HPDE6-E6E7 (cell line): ENCODE measurements around the gene SLC38A3.
"Not testable (repeated sequence)": the region's sequence is repeated elsewhere in the genome, so short reads cannot be mapped to it uniquely, and the experiment has no call there.

Experiments used
- DNase-seq: peaks from one replicate; pipeline ENCODE4 v3.0.0; 2011; ENCODE audit warnings: missing footprints; ENCODE audit errors: extremely low spot score

The SLC38A3 gene

DNA sequence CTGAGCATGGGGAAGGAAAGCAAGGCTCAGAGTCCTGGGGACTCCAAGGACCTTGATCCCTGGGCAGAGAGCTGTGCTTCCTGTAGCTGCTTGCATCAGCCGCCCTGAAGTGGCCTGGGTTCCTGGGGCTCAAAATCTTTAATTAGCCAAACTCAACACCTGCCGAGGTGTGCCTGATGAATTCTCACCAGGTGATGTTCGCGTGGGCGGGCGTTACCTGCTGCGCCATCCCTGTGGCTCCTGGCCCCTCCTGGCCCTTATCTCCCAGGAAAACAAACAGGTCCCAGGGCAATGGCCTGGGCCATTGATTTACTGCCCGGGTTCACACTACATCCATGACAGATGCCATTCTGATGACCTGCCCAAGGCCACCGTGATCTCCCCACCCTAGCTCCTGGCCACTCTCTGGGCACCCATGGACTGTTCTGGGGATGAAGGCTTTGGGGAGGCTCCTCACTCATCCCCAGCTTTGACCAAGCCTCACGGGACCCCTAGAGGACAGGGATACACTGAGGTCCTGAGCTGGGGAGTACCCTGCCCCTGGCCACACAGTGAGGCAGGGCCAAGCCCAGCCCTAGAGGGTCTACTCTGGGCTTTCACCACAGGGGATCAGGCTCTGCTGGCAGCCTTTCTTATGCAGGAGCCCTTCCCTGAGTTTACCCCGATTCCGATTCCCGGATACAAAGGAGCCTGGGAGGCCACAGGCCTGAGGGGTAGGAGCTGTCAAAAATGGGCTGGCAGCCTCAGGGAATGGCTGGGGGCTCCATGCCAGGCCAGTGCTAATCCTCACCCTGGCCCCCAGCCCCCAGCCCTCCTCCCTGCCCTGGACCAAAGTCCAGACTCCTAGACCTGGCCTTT is 5.7 kb downstream of the SLC38A3 start:
- no peak for DNase-seq

DNA sequence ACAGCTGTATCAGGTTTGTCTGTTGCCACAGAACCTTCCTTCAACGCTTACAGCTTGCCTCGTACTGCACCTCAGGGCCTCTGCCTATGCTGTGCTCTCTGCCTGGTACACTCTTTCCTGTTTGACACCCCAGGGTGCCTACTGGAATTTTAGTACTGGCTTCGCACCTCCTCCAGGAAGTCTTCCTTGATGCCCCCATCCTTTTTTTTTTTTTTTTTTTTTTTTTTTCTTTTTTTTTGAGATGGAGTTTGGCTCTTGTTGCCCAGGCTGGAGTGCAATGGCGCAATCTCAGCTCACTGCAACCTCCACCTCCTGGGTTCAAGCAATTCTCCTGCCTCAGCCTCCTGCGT is 6.3 kb downstream of the SLC38A3 start:
- not testable (repeated sequence) for DNase-seq

DNA sequence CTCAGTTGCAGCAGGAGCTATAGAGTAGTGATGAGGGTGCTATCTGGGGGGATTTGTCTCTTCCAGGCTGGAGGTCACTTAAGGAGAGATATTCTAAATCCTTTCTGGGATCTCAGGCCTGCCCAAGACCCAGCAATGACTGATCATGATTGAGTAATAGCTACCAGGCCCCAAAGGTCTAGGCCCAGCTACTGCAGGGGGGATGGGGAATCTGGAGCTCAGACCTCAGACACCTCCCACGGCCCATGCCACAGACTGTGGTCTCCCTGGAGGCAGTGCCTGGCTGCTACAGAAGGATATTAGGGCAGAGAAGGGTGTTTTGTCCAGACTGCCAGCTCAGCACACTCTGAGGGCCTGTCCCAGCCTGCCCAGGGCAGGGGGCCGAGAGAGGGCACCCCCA is 6.9 kb downstream of the SLC38A3 start:
- DNase-seq: no peak

DNA sequence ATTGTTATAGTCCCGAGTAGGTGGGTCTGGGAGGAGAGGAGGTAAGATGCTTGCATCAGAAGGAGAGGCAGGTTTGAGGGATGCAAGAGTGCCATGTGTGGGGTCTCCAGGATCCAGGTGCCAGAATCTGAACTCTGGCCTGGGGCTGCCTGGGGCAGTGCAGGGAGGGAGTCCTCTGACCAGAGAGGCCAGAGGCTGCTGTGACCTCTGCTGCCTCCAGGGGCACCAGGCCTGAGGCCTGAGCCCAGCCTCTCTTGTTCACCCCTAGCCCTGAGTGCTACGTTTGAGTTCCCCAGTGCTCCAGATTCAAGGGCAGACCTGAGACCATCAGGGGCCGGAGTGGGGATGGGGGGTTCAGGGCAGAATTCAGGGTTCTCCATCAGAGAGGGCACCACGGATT is 7.4 kb downstream of the SLC38A3 start:
- no peak for DNase-seq

DNA sequence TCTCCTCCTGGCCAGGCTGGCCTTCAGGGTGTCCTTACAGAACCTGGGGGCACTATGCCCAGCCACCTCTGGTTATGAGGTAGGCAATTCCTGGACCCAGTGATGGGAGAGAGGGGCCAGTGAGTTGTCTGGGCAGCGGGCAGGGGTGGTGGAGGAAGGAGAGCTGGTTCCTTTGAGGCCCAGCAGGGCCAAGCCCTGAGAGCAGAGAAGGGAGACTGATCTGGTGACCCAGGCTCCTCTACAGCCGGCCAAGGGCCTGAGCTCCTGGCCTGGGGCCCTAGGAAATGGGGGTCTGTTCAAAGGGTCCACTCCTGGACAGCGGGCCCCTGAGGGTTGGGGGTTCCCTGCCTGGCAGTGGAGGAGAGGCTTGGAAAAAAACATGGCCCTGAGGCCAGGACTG is 7.9 kb downstream of the SLC38A3 start:
- no peak for DNase-seq

DNA sequence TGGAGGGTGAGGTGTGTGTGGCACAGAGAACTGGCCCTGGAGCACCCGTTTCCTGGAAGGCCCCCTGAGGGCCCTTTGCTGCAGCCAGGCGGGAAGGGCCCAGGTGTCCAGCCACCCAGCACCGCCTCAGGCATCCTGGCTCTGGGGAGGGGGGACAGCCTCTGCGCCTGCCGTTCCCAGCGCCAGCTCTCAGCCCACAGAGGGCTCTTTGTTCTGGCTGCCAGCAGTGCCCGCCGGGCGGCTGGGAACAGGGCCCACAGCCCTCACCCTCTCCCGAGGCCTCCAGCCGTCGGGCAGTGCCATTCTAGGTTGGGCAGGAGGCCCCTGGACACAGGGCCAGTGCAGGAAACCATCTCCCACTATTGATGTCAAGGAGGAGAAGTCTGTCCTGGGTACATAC is 8.3 kb downstream of the SLC38A3 start:
- DNase-seq: no peak

DNA sequence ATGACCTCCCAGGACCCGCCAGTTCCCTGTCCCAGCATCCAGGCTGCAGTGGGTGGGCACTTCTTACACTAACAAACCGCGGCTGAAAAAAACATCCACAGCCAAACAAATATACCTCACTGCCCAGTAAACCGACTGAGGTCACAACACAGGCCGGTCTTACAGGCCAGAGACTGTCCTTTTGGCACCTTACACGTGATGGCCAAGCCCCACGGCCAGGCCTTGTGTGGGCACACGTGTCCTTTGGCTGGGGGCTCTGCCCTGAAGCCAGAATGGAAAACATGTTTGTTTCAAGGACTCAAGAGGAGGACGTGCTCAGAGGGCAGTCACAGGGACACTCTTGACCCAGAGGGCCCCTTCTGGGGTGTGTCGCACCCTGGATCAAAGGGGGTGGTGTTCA is 9.8 kb downstream of the SLC38A3 start:
- DNase-seq: no peak

DNA sequence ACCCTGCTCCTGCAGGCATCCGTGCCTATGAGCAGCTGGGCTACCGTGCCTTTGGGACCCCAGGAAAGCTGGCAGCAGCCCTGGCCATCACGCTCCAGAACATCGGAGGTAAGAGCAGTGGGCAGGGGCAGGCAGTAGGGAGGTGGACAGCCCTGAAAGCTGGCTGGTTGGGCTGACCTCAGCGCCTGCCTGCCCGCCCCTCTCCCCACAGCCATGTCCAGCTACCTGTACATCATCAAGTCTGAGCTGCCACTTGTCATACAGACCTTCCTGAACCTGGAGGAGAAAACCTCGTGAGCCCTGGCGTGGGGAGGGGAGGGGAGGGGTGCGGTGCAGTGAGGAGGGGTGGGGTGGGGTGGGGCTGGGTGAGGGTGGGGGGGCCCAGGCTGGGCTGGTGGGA is 10.5 kb downstream of the SLC38A3 start:
- DNase-seq: no peak

DNA sequence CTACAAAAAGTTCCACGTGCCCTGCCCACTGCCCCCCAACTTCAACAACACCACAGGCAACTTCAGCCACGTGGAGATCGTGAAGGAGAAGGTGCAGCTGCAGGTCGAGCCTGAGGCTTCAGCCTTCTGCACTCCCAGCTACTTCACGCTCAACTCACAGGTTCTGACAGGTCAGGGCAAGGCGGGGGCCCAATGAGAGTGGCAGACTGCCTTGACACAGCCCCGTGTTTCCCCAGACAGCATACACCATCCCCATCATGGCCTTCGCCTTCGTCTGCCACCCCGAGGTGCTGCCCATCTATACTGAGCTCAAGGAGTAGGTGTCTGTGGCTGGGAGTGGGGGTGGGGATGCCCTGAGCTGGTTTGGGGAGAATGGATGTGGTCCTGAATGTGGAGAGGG is 12.6 kb downstream of the SLC38A3 start:
- peak; percentile 45 for DNase-seq

DNA sequence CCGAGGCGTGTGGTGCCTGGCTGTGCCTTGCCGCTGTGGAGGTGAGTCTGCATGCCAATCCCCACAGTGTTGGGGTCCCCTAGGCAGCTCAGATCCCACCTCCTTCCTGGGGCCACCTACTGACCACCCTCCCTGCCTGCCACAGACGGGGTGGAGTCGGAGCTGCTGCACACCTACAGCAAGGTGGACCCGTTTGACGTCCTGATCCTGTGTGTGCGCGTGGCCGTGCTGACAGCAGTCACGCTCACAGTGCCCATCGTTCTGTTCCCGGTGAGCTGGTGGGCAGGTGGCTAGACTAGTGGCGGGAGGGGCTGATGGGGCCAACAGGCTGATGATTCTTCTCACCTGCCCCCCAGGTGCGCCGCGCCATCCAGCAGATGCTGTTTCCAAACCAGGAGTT is 13.4 kb downstream of the SLC38A3 start:
- DNase-seq: no peak

DNA sequence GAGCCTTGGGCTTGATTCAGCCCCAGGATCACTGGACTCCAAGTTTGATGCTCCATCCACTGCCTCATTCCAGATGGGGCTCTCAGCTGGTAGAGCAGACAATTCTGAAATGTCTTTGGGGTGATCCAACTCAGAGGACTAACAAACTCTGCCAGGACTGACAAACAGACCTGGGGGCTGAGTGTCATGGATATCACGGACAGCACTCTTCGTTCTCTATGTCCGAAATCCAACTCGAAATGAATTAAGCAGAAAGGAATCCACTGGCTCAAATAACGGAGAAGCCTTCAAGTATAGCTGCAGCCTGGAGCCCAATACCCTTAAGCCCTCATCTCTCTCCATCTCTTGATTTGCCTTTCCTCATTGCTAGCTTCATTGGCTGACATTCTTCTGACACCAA is 14.2 kb downstream of the SLC38A3 start:
- DNase-seq: no peak

DNA sequence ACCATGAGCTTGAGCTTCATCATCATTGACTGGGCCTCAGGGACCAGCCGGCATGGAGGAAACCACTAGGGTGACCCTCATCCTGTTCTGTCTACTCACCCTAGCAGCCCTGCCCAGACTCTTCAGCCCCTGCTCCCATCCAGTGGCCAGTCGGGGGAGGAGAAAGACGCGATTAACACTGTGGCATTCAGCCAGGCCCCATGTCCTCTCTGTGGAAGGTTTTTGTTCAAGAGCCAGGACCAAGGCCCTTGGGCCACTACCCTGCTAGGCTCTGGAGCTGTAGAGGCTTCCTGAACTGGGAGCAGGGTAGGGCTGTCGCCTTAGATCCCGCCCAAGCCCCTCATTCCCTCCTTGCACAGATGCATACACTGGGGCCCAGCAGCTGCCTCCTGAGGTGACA is 15.0 kb downstream of the SLC38A3 start:
- DNase-seq: no peak

DNA sequence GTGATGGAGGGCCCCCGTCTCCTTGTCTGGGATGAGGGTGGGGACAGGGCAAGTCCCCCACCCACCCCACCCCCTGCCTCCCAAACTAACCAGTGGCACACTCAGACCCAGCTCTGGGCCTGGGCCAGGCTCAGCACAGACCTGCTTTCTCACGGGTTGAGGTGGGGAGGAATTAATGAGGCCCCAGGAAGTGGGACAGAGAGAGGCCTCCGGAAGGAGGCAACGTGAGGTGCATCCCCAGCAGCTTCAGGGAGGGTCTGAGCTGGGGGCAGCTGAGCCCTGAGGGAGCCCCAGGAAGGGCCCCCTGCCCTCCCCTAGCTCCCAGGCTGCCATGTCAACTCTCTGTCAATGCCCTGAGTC is 16.0 kb downstream of the SLC38A3 start:
- no peak for DNase-seq

DNA sequence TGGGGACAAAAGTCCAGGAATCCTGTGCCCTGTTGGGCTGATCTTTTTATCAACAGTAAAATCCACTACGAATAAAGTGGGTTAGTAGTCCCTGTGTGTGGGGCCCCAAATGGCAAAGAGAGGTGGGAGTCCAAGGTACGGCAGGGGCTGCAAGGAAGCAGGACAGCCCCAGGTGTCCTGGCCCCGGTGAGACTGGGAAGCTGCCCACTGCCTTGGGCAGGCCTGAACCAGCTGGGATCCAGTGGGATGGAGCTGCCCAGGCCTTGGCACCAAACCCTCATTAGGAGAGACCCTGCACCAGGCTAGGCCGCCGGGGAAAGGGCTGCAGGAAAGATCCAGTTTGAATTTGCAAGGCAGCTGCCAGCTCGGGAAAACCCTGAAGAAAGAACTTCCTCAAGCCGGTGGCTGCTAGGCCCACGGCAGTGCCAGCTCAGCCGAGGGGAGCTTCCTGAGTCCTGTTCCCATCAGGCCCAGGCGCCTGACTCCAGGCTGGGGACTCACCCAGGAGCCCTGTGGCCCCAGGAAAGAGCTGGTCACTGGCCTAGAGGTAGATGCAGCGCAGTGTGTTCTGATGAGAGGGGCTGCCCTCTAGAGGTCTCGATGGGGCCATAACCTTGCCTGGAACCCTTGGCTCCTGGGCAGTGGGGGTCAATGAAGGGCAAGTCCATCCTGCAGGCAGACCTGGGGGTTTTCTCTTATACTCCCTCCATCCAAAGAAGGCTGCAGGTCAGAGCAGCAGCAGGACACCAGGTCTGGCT is 16.5 kb downstream of the SLC38A3 start:
- no peak for DNase-seq

DNA sequence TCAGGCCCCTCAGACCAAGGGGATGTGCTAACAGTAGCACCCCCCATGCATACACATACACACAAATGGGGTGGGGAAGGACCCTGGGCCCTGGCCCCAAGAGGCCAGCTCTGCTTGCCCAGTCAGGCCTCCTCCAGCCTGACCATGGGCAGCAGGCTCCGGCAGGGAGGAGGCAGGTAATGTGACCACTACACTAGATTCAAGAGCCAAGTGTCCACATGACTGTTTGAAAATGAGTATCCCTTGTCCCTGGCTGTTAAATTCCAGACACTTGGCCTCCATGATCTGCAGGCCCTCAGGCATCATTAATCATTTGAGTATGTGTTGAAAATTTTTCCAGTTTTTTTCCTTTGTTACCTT is 17.1 kb downstream of the SLC38A3 start:
- DNase-seq: no peak

DNA sequence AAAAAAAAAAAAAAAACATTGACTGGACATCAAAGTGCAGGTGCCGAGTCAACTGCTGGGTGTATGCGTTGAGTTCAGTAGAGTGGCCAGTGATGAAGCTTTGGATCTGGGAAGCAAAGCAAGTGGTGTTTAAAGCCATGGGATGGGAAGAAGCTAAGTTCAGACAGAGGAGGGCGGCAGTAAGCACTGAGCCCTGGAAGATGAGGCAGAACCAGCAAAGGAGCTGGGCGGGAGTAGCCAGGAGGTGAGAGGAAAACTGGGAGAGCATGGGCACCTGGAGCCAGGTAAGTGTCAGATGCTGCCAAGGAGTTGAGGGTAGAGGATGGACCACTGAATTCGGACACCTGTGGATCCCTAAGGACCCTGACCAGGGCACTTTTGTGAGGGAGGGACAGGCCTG is 19.6 kb downstream of the SLC38A3 start:
- DNase-seq: no peak

DNA sequence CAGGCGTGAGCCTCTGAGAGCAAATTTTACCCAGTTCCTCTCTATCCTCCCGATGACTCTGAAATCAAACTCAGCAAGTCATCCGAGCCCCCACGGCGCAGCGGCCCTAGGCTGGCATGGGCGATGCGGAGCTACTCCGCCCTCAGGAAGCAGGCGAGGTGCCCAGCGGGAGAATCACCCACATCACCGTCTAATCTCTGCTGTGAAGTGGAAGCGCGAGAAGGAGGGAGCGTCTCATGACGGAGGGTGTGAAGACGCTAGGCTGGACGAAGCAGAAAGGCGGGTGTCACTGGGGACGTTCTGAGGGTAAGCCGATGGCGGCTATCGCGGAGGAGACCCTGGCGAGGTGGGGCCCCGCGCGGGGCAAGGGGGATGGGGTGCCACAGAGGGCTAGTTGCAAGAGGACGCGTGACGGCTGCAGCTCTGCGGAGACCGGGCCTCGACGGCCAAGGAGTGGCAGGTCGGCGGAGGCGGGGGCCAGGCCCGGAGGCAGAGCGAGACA is 21.9 kb downstream of the SLC38A3 start:
- DNase-seq: no peak

DNA sequence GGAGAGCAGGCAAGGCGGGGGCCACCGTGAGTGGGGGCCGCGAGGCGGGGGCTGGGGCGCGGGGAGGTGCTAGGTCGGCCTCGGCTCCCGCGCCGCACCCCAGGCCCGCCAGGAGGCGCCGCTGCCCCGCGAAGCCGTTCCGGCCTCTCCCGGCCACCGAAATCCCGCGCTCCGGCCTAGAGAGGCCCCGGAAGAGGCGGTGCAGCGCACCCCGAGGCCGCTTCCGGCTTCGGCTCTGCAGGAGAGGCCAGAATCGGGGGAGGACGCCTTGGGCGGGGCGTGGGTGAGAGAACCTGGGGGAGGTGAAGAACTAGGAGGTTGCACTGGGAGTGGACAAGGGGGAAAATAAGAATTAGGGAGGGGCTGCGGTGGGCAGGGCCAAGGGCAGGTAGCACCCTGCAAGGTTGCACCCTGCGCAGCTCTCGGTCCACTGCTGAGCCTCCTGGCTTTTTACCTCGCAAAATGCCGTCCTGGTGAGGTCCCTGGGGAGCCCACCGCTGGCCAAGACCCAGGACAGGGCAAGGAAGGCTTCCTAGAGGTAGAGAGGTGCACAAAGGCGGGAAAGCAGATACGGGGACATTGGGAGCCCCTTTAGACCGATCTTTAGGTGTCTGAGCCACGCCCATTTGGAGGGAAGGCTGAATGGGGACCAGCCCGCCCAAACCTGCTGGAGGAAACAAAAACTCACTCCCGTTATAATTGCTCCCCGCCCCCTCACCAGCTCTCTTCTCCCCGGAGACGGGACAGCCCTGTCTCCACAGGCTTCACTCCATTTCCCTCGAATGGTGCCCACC is 22.5 kb downstream of the SLC38A3 start:
- DNase-seq: no peak

DNA sequence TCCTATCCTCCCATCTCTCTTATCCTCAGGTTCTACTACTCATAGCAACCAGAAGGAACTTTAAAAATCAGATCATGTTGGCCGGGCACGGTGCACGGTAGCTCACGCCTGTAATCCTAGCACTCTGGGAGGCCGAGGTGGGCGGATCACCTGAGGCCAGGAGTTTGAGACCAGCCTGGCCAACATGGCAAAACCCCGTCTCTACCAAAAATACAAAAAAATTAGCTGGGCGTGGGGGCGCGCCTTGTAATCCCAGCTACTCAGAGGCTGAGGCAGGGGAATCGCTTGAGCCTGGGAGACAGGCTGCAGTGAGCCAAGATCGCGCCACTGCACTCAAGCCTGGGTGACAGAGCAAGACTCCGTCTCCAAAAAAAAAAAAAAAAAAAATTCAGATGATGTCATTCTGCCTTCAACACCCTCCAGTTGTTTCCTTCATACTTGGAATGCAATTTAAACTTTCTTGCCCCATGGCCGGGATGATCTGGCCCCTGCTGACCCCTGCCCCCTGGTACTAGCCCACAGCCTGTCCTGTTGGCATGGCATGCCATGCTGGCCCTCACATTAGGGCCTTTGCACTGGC is 23.2 kb downstream of the SLC38A3 start:
- DNase-seq: not testable (repeated sequence)

DNA sequence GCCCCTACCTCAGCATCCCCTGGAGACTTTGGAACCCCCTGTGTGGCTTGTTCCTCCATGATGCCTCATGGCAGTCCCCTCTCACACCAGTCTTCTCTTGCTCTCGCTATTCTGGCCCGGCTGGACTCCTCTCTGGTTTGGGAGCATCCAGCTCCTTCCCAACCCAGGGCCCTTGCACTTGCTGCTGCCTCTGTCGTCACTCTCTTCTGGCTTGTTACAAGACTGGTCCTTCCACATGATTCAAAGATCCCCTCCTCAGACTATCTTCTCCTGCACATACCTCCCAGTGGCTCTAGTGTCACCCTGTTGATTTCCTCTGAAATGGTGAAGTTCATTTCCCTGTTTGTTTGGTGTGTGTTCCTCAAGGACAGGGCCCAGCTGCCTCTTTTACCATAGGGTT is 24.4 kb downstream of the SLC38A3 start:
- no peak for DNase-seq

DNA sequence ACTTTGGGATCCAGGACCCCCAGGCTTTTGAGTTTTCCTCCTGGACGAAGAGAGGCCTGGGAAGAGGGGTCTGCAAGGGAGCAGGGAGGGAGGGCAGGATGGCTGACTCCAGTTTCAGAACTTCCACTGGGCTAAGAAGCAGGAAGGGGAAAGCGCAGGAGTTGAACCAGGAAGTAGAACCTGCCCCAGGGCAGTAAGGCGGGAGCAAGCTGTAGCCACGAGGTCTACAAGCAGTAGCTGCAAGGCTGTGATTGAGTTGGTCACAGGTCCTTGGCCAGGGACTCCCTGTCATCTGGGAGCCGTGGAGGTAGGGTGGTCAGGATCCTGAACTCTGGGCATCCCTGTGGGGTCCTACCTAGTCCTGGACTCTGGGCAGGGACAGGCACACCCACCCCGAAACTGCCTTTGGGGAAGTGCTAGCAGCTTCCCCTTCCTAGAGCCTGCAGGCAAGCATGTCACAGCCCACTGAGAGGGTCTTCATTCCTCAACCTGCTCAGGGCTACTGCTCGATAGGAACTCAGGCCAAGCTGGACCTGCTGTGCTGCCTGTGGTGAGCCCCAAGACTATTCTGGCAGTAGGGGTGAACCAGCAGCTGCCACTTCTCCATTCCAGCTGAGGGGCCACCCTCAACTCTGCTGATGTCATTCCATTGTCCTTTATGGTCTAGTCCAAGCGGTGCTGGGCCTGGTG is 25.2 kb downstream of the SLC38A3 start:
- DNase-seq: no peak

DNA sequence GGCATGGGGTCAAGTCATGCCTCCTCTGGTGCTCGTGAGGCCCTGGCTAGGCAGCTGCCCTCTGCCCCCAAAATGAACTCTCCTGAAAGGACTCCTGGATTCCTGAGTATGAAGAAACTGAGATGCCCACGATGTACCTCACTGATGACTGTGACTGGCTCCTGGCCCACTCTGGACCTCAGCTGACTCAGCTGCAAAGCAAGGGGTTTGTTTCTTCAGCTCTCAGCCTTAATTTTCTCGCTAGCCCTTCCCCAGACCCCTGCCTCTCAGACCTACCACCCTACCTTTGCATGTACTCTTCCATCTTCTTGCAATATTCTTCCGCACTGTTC is 25.7 kb downstream of the SLC38A3 start:
- DNase-seq: no peak
